CD4-positive, alpha-beta T cell treated with Interleukin-12 subunit alpha and Interleukin-12 subunit beta, for 1 hour (primary cell): ENCODE data around the gene CCNI2.

Experiments used
- DNase-seq: peaks from one replicate; pipeline ENCODE4 v3.0.0-alpha.2; 2020

The CCNI2 gene

GRCh38 chr5:132766020-132766805, 19.0 kb downstream of the CCNI2 start:
- DNase-seq: no peak

GRCh38 chr5:132766806-132767055, 19.5 kb downstream of the CCNI2 start:
- no peak for DNase-seq

DNA sequence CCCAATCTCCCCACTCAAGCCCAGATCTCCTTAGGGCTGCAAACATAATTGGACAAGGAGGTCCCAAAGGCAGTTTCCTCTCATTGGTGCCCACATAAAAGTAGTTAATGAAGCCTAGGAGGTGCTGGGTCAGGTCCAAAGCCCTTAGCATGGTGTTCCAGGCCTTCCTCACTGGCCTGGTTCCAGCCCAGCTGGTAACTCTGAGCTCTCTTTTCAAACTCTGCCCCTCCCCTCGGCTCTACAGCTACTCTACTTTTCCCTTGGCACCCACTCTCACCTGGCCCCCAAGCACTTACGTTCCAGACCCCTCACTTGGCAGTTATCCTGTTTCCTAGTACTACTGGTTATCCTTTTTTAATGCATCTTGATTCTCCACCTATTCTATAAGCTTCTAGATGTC, 19.9 kb downstream of the CCNI2 start:
- no peak for DNase-seq

DNA sequence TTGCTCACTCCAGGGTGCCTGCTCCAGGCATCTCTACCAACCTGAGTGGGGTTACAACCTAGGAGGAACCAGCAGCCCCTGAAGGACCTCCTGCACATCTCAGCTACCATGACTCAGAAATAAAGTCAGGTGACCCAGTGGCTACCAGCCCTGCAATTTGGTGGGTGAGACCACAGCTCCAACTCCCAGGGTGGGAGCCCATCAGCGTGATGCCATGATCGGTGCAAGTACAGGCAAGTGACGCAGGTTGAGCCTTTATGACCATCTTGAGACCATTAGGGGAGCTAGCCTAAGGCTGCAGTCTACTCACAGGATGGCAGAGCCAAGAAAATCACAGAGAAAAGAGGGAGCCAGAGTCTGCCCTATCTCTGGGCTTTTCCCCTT, 21.3 kb downstream of the CCNI2 start:
- DNase-seq: no peak

GRCh38 chr5:132770476-132771159, 23.4 kb downstream of the CCNI2 start:
- no peak for DNase-seq

GRCh38 chr5:132771503-132771998, 24.3 kb downstream of the CCNI2 start:
- DNase-seq: no peak

DNA sequence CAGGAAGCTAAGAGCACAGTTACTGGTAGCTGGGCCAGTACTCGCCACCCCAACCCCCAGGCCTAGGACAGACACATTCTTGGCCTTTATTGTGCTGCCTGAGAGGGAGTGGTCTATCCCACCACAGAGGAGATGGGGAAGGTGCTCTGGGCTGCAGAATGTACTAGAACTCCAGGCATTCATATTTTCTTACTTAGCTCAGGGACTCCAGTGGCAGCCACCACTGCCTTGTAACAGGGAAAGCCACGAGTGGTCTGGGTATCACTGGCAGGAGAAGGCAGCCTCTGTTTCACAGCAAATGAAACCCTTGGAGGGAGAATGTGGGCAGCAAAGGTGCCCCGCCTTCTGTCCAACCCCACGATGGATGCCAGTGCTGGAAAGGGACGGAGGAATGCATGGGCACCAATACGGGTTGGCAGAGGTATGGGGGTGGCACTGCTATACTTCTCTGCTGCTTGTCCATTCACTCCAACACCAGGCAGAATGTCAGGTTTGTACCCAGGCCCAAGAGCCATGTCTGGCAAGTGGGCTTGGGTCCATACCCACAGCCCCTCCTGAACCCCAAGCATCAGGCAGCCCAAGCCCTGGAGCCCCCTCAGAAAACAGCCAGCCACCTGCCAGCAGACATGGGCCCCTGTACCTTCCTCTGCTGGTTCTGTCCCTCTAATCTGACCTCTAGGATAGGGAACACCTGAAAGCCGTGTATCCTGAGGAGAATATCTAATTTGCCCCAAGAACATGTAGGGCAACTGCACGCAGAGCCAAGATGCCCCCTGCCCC, 25.3 kb downstream of the CCNI2 start:
- DNase-seq: no peak

DNA sequence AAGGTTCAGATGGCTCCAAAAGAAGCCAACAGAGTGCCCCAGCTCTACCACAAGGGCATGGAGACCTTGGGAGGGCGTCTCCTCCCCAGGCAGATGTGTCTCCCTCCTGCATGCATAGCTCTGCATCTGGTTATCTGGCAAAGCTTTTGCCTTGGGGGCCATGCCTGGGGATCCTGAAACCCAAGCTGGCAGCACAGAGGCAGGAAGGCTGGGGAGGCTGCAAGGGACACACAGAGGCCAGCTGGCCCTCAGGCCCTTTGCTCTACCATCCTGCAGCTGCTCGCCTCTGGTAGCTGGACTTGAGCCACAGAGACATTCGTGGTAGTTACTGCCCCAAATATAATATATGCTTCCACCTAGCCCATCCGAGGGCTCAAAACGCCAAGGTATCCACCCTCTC, 25.9 kb downstream of the CCNI2 start:
- DNase-seq: no peak

- DNase-seq: no peak
These were observed 26.6 kb downstream of the CCNI2 start for GRCh38 chr5:132773601-132774355.

DNA sequence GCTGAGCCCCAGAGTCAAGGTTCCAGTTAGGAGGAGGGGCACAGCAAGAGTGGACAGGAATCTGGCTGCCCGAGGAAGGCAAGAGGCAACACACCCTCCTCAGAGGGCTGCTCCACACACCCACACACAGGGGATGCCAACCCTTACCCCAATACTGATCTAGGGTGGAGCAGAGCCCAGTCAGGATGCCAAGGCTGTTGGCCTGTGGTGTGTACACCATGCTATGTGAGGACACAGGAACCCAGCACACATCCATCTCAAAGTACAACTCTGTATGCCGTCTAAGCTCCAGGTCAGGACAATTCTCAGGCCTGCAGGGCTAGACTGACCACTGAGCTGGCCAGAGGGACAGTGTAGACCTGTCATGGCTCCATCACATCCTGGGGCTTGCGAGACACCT, 27.2 kb downstream of the CCNI2 start:
- no peak for DNase-seq

DNA sequence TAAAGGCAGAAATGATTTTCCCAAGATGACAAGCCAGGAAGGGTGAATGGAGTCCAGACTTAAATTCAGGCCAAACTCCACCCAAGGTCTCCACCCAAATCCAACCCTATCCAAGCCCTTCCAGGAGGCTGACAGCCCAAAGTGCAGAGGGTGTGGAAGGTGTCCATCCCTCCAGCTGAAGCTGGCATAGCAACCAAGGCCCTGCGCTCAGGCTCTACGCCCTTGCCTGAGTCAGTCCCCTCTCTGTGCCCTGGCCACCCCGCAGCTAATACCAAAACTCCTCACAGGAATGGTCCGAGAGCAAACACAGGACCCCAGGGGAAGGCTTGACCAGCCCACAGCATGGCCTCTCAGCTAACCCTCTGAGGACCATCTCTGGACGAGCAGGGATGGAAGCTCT, 27.7 kb downstream of the CCNI2 start:
- no peak for DNase-seq

DNA sequence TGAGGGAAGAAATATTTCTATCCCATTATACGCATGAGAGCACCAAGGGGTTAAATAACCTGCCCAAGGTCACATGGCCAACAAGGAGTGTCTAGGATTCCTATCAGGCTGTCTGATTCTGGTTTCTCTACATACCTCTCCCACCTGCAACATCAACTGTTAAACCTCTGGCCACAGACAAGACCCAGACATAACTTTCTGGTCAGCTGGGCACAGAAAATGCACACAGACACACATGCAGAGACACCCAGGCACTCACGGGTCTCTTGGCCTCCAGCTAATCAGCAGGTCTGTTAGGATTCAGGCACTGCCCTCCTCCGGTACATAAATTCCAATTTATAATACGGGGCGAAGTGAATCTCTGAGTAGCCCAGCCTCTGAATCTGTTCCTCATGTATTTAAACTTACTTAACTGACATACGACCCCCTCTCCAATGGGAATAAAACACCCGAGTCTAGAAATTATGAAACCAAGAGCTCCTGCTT, 28.3 kb downstream of the CCNI2 start:
- DNase-seq: no peak

DNA sequence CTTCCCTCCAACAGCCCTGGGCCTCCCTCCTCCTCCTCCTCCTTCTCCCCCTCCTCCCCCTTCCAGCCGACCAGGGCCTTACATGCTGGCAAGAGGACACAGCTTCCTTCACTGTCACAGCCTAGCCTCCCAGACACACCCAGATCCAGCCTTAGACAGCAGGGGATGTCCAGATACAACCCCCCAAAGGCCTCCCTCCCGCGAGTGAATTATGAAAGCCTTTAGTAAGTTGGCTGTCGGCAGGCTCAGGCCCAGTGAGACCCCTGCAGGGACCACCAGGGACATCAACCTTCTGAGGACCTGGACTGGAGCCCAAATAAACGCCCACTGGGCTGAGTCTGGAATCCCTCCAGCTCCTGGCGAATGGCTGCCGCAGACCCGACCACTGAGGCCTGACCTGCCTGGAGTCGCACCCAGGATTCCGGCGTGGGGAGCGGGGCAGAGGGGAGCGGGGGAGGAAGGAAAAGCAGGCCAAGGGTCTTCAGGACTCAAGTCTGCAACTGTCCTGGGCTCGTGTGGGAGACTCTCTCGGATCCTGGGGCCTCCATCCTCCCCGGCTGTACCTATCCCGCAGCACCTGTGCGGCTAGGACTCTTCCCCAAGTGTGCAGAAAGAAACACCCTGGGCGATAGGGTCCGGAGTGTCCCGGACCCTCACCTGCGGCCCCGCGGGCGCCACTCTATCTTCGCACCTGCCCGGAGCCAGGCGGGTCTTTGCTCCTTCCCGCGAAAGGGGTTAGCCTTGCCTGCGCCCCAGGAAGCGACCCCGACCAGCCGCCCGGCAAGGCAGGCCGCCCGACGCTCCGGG, 29.1 kb downstream of the CCNI2 start:
- no peak for DNase-seq

DNA sequence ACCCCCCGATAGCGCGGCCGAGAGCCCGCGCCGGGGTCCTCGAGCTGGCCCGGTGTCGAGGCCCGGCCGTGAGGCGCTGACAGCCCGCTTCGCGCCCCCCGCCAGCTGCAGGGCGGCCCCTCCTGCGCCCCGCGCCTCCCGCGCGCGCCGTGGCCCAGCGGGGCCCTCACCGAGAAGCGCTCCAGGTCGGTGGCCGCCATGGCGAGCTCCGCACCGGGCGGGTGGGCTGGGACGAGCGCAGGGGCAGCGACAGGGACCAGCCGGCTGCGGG, 29.6 kb downstream of the CCNI2 start:
- no peak for DNase-seq

GRCh38 chr5:132777209-132778069, 30.2 kb downstream of the CCNI2 start, which contains the start of gene SEPTIN8:
Gene SEPTIN8, minus strand, starts transcription at chr5:132777239. Its CDS starts 102 bp downstream, at chr5:132777137.
- peak; percentile 54 for DNase-seq

DNA sequence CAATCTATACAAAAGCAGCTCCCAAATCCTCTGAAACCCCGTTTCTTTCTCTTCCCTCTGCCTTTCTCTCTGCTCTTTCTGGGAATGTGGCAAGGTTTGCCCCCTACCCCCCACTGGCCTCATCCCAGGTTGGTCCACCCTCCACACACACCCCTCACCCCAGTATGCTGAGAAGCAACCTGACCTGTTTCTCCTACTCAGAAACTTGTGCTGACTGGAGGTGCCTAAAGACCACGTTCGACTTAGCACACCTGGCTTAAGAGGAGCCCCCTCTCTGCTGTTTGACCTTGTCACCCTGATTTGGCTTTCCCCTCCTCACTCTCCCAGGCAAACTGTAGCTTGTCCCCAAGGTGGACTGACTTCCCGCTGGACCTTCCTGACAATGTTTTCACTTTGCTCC, 30.9 kb downstream of the CCNI2 start:
- no peak for DNase-seq

DNA sequence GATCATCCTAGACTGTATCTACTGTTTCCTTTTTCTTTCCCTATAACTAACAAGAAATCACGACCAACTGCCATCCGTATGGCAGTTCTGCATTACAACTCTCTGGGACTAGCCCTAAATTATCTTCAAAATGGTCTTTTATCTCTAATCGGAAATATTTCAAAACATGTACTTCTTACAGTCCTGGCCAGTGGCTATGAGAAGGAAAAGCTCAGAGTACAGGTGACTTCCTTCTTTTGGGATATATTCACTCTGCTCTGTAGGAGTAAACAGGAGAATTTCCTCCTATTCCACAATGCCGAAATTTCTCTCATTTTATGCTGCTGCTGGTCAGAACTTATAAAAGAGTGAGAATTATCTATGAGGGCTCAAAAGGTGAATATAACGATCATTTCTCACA, 31.6 kb downstream of the CCNI2 start:
- no peak for DNase-seq

- no peak for DNase-seq
These were observed 32.7 kb downstream of the CCNI2 start for GRCh38 chr5:132779961-132780360.

- DNase-seq: no peak
These were observed 33.4 kb downstream of the CCNI2 start for GRCh38 chr5:132780577-132780976.

GRCh38 chr5:132781029-132781428, 33.8 kb downstream of the CCNI2 start:
- DNase-seq: no peak

DNA sequence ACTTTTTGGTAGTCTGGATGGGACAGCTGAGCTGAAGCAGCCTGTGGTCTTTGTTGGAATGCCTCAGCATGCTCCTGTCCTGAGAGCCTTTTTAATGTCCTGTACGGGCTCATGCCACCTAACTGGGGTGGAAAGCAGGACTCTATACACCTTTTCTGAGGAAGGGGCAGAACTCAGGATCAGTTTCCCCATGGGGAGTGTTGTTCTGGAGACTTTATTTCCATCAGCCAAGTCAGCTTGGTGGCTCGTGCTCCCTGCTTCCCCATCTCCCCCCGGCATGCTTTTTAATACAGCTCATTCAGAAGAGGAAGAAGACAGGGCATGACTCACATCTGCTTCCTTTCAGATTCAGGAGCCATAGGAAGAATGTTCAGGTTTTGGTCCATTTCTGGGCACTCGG, 34.9 kb downstream of the CCNI2 start:
- no peak for DNase-seq
